ENCODE measurements around the gene PRKCD. TPM values are rescaled to one million over a fixed set of nuclear protein-coding genes. Genes with fewer than 3 reads are reported as not detected.
A peak's percentile ranks its signal among the peaks of the same experiment; 100 is the strongest.

Gene PRKCD
- total RNA-seq, 4 donors from 2014 or later = 27.2 to 35.8 (median 31.4) TPM

DNA sequence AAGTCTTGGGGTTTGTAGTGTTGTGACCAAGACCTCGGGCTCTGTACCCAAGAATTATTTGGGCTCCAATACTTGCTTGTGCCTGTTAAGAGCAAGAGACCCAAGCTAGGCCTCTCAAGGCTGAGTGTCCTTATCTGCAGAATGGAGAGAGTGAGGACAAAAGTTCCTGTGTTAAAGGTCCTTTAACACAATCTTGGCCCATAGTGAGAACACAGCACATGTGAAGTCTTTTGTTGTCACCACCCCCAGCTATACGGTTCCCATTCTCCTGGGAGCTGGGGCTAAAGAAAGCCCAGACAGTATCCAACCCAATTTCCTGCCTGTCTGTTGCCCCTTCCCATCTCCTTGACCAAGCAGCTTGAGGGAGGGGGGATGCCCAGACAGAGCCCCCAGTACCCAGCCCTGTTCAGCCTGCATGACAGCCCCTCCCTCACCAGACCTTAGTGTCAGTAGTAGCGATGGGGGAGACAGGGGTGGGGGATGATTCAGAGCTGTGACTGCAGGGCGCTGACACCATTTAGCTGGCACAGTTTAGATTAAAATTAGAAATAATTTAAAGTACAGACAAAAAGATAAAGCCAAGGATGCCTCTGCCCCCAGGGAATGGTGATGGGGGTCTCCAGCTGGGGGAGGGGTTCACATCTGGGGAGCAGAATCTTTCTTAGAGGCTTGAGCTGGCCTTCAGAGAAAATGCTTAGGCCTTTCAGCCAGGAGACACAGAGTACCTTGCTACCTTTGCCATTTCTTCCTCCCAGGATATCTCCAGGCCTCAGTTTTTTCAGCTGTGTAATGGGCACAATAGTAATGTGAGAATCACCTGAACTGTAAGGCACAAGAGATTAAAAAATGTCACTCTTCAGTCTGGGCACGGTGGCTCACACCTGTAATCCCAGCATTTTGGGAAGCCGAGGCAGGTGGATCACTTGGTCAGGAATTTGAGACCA is 2.7 kb downstream of the PRKCD start:
- H3K4me3 ChIP-seq (ENCODE audit: low read depth, poor library complexity, severe bottlenecking) = no peak overlapping the region
- WGBS, 2 donors = 63 to 65% methylated on average over 6 of the region's 6 CpGs
- intact Hi-C loops (cut with DNase I; ENCODE audit: low total_unique reads) = no loop called here
- TF ChIP-seq, protein P1, sequence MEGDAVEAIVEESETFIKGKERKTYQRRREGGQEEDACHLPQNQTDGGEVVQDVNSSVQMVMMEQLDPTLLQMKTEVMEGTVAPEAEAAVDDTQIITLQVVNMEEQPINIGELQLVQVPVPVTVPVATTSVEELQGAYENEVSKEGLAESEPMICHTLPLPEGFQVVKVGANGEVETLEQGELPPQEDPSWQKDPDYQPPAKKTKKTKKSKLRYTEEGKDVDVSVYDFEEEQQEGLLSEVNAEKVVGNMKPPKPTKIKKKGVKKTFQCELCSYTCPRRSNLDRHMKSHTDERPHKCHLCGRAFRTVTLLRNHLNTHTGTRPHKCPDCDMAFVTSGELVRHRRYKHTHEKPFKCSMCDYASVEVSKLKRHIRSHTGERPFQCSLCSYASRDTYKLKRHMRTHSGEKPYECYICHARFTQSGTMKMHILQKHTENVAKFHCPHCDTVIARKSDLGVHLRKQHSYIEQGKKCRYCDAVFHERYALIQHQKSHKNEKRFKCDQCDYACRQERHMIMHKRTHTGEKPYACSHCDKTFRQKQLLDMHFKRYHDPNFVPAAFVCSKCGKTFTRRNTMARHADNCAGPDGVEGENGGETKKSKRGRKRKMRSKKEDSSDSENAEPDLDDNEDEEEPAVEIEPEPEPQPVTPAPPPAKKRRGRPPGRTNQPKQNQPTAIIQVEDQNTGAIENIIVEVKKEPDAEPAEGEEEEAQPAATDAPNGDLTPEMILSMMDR (IDR thresholded peaks at IDR 0.05) = no peak
- no peak for TF ChIP-seq POLR2A (IDR thresholded peaks at IDR 0.05)
- DNase-seq (ENCODE audit: low spot score in 2 of 2) = no peak

DNA sequence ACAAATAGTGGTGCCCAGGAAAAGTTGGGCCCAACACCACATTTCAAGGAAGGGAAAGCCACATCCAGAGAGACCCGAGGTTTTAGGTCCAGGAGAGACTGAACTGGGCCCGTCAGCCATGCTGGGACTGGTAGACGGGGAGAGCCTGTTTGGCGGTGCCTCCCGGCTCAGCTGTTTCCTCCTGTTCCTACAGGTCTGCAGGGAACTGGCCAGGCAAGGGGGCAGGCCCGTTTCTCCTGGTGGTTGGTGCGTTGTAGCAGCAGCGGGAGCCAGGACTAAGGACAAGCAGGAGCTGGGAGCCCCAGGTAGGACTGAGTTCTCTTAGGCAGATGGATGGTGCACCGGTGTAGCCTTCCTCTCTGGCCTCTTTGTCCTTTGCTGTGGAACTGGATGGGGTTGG is 3.9 kb downstream of the PRKCD start:
- WGBS, 2 donors = 41 to 45% methylated on average over 8 to 9 of the region's 9 CpGs
- H3K4me3 ChIP-seq (ENCODE audit: low read depth, poor library complexity, severe bottlenecking) = no peak overlapping the region
- no peak for TF ChIP-seq POLR2A (IDR thresholded peaks at IDR 0.05)
- TF ChIP-seq, protein P1 (IDR thresholded peaks at IDR 0.05) = no peak
- peak in 1 of 2 donors; percentile 51 for DNase-seq (ENCODE audit: low spot score in 2 of 2)
- intact Hi-C loops (cut with DNase I; ENCODE audit: low total_unique reads) = no loop called here

DNA sequence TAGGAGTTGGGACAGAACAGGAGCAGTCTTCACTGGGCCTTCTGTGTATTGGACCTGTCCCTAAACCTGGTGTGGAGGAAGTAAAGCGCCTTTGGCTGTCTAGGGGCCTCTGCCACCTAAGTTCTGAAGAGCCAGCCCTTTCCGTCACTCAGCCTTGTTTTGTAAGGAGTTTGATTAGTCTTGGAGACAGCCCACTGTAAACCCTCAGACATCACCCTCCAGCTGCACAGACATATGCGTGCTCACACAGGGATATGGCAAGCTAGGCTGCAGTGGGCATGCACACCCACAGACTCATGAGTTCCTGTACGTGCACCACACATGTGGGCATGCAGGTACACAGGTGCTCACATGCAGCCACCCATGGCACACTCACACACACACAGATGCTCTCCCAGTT is 5.2 kb downstream of the PRKCD start:
- intact Hi-C loops (cut with DNase I; ENCODE audit: low total_unique reads) = no loop called here
- DNase-seq (ENCODE audit: low spot score in 2 of 2) = no peak
- no peak overlapping the region for H3K4me3 ChIP-seq (ENCODE audit: low read depth, poor library complexity, severe bottlenecking)
- no peak for TF ChIP-seq POLR2A (IDR thresholded peaks at IDR 0.05)
- TF ChIP-seq, protein P1 (IDR thresholded peaks at IDR 0.05) = no peak
- WGBS, 2 donors = 78 to 86% methylated on average over 4 of the region's 4 CpGs

DNA sequence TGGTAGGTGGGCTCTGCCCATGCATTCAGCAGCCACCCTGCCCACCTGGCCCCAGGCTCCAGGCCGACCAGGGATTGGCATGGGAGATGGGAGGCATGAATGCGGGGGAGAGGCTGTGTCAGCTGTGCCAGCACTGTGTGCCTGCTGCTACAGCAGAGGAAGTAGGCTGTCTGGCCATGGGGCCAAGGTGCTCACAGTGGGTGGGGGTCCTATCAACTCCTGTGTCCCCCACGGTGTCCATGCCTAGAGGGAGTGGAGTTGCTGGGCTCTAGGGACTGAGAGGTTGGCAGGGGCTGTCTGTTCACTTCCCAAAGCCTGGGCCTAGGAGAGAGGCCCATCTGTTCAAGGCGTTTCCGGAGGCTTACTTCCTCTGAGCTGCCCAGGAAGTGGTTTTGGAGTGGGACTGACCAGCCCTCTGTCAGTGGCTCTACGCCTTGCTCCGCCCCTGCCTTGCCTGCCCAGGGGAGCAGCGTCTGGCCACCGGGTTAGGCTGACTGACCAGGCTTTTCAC is 5.8 kb downstream of the PRKCD start:
- peak in 1 of 2 donors; percentile 53 for DNase-seq (ENCODE audit: low spot score in 2 of 2)
- no peak for TF ChIP-seq POLR2A (IDR thresholded peaks at IDR 0.05)
- TF ChIP-seq, protein P1 (IDR thresholded peaks at IDR 0.05) = no peak
- no peak overlapping the region for H3K4me3 ChIP-seq (ENCODE audit: low read depth, poor library complexity, severe bottlenecking)
- intact Hi-C loops (cut with DNase I; ENCODE audit: low total_unique reads) = no loop called here
- WGBS, 2 donors = 42 to 58% methylated on average over 8 to 9 of the region's 9 CpGs

DNA sequence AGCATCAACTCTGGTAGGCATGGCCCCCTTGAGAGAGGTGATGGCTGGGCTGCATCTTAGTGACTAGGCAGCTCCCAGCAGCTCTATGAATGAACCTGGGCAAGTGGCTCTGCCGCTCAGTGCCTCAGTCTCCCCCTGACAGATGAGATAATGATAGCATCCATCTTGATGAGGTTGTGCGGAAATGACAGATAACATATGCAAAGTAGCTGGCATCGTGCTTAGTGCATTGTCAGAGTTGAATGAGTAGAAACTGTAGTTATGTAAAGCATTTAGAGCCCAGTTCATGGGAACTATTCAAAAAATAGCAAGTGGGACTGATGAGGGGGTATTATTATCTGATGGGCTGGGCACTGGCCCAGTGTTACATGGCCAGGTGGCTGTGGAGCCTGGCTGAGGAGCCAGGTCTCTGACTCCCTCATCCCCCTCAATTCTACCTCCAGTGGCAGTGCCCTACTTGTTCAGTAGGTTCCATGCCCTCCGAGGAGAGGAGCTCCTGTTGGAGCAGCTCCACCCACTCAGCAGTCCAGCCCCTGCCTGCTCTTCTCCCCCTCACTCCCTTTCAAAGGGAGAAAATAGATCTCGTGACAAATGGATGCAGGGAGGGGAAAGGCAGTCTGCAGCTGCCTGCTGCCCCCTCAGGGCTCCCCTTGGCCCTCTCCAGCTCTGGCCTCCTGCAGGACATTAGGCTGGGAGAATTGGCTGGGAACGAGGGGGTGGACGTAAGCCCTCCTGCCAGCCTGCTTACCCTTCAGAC is 6.6 kb downstream of the PRKCD start:
- intact Hi-C loops (cut with DNase I; ENCODE audit: low total_unique reads) = no loop called here
- DNase-seq (ENCODE audit: low spot score in 2 of 2) = no peak
- 59 to 71% methylated on average over 7 of the region's 7 CpGs for WGBS, 2 donors
- no peak for TF ChIP-seq POLR2A (IDR thresholded peaks at IDR 0.05)
- TF ChIP-seq, protein P1 (IDR thresholded peaks at IDR 0.05) = no peak
- no peak overlapping the region for H3K4me3 ChIP-seq (ENCODE audit: low read depth, poor library complexity, severe bottlenecking)

Measured in lower leg skin (tissue), 4 donors.